ENCODE data around the gene EHMT1.

Gene EHMT1

DNA sequence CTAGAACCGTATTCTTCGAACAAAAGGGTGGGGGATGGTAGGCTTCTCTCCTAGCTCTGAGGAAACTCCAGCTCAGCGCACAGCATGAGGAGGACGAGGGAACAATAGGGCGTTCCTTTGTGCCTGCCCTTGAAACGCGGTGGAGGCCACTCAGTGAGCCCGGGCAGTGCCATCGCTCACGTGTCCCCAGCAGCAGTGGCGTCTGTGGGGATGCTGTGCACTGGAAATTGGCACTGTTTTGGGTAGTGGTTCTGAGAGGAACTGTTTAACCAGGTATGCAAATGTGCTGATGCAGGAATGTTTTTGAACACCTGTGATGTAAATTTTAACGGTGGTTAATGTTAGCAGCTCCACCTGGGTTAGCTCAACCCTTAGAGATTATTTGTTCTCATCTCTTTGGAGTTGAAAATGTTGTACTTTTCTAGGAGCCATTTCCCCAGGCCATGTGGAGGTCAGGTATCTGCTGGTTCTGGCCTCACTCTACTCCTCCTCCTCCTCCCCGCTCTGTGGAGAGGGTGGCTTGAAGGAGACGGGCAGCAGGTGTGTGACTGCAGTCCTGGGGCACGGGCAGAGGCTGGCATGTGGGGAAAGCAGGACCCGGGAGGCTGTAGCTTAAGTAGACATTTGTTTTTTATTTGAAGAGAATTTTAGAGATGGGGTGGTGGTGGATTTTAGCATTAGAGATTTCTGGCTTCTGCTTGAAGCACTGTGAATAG is 48.3 kb downstream of the EHMT1 start:
- in situ Hi-C loops (cut with HindIII; ENCODE audit: low pct_unique_long_range_greater_than_20kb, low sequenced_read_pairs), result no loop called here
- DNase-seq (ENCODE audit: low read depth in 1 of 2, low spot score in 1 of 2), result peak in 1 of 2 experiments; percentile 28
- no peak for TF ChIP-seq JUND (IDR thresholded peaks at IDR 0.05; ENCODE audit: low read depth)

DNA sequence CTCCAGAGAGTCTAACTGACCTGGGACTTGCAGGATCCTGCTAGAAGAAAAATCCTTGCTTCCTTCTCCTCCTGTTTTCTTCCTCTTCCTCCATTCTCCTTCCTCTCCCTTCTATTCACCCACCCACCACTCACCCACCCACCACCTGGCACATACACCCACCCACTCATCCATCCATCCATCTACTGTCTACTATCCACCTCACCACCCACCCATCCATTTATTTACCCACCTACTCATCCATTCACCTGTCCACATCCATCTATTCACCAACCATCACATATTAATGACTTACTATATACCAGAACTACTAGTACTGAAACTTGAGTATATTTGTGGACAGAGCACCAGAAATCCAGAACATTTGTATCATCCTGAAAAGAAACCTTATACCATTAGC is 49.4 kb downstream of the EHMT1 start:
- TF ChIP-seq JUND (IDR thresholded peaks at IDR 0.05; ENCODE audit: low read depth), result no peak
- in situ Hi-C loops (cut with HindIII; ENCODE audit: low pct_unique_long_range_greater_than_20kb, low sequenced_read_pairs), result no loop called here
- DNase-seq (ENCODE audit: low read depth in 1 of 2, low spot score in 1 of 2), result no peak

DNA sequence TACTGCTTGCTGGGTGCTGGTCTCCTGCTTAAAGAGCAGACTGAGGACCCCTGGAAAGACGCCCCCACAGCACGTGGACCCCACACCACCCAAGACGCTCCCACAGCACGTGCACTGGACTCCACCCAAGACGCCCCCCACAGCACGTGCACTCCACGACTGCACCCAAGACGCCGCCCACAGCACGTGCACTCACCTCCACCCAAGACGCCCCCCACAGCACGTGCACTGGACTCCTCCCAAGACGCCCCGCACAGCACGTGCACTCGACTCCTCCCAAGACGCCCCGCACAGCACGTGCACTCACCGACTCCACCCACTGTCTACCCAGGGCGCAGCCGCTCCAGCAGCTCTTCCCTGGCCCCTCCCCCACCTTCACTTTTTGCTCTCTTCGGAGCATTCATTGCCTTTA is 50.5 kb downstream of the EHMT1 start:
- in situ Hi-C loops (cut with HindIII; ENCODE audit: low pct_unique_long_range_greater_than_20kb, low sequenced_read_pairs), result no loop called here
- no peak for TF ChIP-seq JUND (IDR thresholded peaks at IDR 0.05; ENCODE audit: low read depth)
- DNase-seq (ENCODE audit: low read depth in 1 of 2, low spot score in 1 of 2), result no peak

DNA sequence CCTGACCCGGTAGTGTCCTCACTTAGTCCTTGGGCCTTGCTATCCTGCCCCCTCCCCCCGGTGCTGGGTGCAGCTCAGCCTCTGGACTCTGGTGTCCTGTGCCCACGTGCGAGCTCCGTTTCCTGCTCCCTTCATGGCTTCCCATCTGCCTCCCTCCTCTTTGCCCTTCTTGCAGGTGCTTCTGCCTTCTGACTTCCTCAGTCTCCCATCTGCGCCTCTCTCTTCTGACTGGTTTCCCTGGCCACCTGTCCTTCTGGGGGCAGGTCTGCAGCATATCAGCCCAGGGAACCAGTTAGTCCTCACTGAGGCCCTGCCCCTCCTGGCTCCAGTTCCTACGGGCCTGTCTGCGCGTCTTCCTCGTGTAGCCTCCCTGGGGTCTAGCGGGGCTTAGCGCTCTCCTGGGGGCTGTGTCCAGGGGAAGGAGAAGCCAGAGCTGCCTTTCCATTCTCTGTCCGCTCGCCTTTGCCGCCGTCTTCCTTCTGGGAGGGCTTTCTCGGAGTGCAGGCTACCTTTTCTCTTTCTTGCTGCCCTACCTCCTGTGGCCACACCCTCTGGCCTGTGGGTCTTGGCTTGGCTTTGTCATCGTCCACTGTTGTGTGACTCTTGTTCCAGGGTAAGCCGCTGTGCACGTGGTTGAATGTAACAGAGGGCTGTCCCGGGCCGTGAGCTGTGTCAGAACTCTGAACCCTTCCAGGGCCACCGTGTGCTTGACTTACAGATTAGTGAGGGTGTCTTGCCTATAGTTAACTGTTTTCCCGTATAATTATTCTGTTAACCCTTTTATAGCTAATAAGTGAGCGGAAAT is 51.8 kb downstream of the EHMT1 start:
- no peak for TF ChIP-seq JUND (IDR thresholded peaks at IDR 0.05; ENCODE audit: low read depth)
- in situ Hi-C loops (cut with HindIII; ENCODE audit: low pct_unique_long_range_greater_than_20kb, low sequenced_read_pairs), result no loop called here
- peak; percentile 52 to 79 for DNase-seq (ENCODE audit: low read depth in 1 of 2, low spot score in 1 of 2)

DNA sequence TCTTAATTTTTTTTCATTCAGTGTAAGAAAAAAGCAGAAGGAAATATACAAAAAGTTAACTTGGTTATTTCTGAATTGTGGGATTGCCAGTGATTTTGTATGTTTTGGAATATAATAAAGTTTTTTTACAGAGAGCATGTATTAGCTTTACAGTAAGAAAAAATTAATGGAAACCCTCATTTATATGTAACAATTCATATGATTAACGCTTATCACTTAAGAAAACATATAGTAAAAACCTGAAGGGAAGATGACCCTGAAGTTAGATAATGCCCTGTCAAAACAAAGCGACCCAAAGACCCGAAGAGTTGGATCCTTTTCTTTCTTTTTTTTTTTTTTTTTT is 52.4 kb downstream of the EHMT1 start:
- no peak for TF ChIP-seq JUND (IDR thresholded peaks at IDR 0.05; ENCODE audit: low read depth)
- DNase-seq (ENCODE audit: low read depth in 1 of 2, low spot score in 1 of 2), result no peak
- in situ Hi-C loops (cut with HindIII; ENCODE audit: low pct_unique_long_range_greater_than_20kb, low sequenced_read_pairs), result no loop called here

DNA sequence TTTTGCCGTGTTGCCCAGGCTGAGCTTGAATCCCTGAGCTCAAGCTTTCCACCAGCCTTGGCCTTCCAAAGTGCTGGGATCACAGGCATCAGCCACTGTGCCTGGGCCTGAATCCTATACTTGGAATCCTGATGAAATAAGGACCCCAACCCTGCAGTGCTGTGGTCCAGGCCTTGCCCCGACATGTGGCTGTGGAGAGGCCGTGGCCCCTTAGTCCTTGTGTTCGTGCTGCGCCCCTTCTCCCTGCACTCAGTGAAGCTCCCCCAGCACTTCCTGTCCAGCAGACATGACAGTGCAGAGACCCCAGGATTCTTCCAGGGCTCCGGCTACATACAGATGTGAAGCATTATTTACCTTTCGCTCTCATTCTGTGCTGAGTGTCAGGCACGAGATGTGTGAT is 52.9 kb downstream of the EHMT1 start:
- TF ChIP-seq JUND (IDR thresholded peaks at IDR 0.05; ENCODE audit: low read depth), result no peak
- no peak for DNase-seq (ENCODE audit: low read depth in 1 of 2, low spot score in 1 of 2)
- in situ Hi-C loops (cut with HindIII; ENCODE audit: low pct_unique_long_range_greater_than_20kb, low sequenced_read_pairs), result no loop called here

DNA sequence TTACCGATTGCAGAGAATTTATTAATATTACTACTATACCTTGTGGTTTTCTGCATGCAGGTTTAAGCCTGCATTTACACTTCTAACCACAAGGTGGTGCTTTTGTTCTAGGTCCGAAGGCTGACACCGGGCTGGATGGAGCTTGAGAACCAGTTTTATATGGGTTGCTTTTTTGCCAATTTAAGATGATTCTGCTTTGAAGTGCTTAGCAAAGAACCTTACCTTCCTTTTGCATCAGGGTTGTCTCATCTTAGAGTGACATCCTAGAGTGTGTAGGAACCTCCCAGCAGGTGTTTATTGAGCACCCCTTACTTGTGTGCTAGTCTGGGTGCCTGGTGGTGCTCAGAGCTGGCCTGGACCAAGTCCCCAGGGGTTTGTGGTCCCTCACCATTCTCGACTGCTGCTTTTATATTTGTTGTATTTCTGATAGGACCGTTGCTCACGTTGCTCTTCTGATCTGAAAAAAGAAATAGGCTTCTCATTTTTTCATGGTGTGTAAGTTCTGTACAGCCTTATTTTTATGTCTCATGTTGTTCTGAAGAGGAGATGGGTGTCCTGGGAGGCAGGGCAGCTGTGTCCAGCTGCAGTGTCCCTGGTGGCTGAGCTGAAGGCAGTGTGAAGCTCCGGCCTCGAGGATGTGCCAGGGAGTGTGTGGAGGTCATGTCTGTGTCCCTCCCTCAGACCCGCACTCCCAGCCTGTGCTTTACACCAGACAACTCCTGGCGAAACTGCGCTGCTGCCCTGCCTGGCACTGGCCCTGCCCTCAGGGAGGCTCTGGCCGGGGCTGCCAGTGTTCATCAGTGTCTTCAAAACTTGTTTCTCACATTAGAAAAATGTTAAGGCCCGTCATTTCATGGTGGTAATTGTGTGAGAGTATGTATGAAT is 54.3 kb downstream of the EHMT1 start:
- TF ChIP-seq JUND (IDR thresholded peaks at IDR 0.05; ENCODE audit: low read depth), result no peak
- in situ Hi-C loops (cut with HindIII; ENCODE audit: low pct_unique_long_range_greater_than_20kb, low sequenced_read_pairs), result no loop called here
- peak; percentile 65 to 82 for DNase-seq (ENCODE audit: low read depth in 1 of 2, low spot score in 1 of 2)

DNA sequence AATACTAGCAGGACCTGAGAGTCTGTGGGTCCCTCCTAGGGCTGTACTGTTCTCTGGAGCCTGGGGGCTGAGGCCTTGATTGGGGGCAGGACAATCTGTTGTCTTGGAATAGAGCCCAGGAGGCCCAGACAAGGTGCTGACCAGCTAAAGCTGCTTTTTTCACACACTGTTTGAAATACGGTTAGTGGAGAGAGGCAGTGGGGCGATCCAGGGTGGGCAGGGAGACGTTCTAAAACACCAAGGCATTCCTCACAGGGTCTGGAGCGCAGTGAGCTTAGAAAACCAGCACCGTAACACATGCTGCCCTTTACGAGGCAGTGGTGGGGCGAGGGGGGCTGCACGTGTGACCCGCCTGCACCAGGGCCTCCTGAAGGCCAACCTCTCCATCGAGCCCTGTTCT is 55.1 kb downstream of the EHMT1 start:
- TF ChIP-seq JUND (IDR thresholded peaks at IDR 0.05; ENCODE audit: low read depth), result no peak

DNA sequence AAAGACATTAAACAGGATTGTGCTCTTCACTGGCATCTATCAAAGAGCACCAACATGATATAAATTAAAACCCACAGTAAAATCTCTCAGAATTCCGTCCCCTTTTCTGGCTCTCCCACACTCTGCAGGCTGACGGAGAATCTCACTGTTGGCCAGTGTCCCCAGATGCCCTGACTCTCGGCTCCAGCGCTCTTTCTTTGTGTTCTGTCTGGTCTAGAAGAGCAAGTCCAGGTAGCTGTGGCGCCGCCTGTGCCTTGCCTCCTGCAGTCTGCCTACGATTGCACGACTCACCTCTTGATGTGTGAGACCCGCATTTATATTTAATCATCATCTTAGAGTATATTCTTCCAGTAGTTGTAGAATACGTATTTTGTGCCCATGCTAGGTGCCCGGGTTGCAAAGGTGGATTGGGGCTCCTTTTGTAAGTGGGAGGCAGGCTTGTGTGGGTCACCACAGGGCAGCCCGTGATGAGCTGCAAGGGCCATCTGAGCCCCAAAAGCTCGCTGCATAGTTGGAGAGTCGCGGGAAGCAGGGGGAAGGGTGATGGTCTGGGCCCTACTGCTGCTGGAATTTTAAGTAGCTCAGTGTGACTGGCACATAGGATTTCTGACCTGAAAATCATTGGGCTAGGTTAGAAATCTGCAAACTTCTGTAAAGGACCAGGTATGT is 55.6 kb downstream of the EHMT1 start:
- in situ Hi-C loops (cut with HindIII; ENCODE audit: low pct_unique_long_range_greater_than_20kb, low sequenced_read_pairs), result no loop called here
- TF ChIP-seq JUND (IDR thresholded peaks at IDR 0.05; ENCODE audit: low read depth), result no peak
- DNase-seq (ENCODE audit: low read depth in 1 of 2, low spot score in 1 of 2), result no peak

More for the DNA sequence above, 55.1 kb downstream of the EHMT1 start:
- no peak for DNase-seq (ENCODE audit: low read depth in 1 of 2, low spot score in 1 of 2)
- in situ Hi-C loops (cut with HindIII; ENCODE audit: low pct_unique_long_range_greater_than_20kb, low sequenced_read_pairs), result no loop called here

DNA sequence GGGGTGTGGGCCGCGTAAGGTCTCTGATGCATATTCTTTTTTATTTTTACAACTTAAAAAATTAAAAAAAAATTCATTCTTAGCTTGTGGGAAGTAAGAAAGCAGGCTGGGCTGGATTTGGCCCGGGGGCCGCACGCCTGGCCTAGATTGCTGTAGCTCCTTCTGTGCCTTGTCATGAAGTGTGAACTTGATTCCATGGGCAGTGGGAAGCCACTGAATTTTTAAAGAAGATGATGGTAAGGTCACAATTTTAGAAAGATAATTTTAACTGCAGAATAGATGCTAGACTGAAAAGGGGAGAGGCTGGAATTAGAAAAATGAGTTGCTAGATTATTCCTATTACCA is 56.1 kb downstream of the EHMT1 start:
- TF ChIP-seq JUND (IDR thresholded peaks at IDR 0.05; ENCODE audit: low read depth), result no peak
- DNase-seq (ENCODE audit: low read depth in 1 of 2, low spot score in 1 of 2), result no peak
- in situ Hi-C loops (cut with HindIII; ENCODE audit: low pct_unique_long_range_greater_than_20kb, low sequenced_read_pairs), result no loop called here

DNA sequence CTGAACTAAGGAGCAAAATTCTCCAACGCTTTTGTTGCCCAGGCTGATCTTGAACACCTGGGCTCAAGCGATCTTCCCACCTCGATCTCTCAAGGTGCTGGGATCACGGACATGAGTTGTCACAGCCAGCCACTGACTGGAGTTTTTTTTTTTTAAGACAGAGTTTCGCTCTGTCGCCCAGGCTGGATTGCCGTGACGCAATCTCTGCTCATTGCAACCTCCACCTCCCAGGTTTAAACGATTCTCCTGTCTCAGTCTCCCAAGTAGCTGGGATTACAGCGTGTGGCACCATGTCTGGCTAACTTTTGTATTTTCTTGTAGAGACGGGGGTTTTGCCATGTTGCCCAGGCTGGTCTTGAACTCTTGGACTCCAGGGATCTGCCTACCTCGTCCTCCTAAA is 58.2 kb downstream of the EHMT1 start:
- in situ Hi-C loops (cut with HindIII; ENCODE audit: low pct_unique_long_range_greater_than_20kb, low sequenced_read_pairs), result no loop called here
- DNase-seq (ENCODE audit: low read depth in 1 of 2, low spot score in 1 of 2), result no peak
- no peak for TF ChIP-seq JUND (IDR thresholded peaks at IDR 0.05; ENCODE audit: low read depth)

DNA sequence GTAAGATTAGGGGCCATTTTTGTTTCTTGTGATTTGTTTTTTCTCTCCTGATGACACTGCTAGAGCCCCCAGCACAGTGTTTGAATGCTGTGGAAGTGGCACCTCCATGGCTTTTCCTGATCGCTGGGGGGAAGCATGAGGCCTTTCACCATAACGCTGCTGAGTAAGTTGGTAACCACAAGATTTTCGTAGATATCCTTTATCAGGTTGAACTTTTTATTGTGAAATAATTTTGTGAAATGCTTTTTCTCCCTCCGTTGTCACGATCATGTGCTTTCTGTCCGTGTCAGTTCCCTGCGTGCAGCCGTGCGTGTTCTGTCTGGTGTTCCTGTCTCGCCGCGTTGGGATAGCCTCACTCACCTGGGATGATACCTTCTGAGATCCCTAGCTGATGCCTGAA is 59.4 kb downstream of the EHMT1 start:
- in situ Hi-C loops (cut with HindIII; ENCODE audit: low pct_unique_long_range_greater_than_20kb, low sequenced_read_pairs), result no loop called here
- DNase-seq (ENCODE audit: low read depth in 1 of 2, low spot score in 1 of 2), result no peak
- TF ChIP-seq JUND (IDR thresholded peaks at IDR 0.05; ENCODE audit: low read depth), result no peak

All from T47D (cell line).